ENCODE data around the gene SLC30A9. TPM values are rescaled to one million over a fixed set of nuclear protein-coding genes. Genes with fewer than 3 reads are reported as not detected.

Gene SLC30A9
- total RNA-seq, 1 donor from 2014 or later, result 71.5 TPM

- no peak for DNase-seq (ENCODE audit: low read depth, low spot score)
- TF ChIP-seq CTCF (conservative IDR thresholded peaks at IDR 0.05), result peak; percentile 47
- Mint-ChIP-seq H3K27ac (ENCODE audit: unreplicated experiment) (no peak overlapping the region), H3K4me1 (no peaks in the 10 kb centered on the region), H3K4me3 (no peak overlapping the region), H3K36me3 (ENCODE audit: low read depth) (peaks cover 4% of the 10 kb centered on the region), H3K27me3 (ENCODE audit: low read depth) (no peaks in the 10 kb centered on the region), H3K9me3 (no peaks in the 10 kb centered on the region)
Measured at GRCh38 chr4:41957634-41958033, 32.7 kb upstream of the SLC30A9 start.

DNA sequence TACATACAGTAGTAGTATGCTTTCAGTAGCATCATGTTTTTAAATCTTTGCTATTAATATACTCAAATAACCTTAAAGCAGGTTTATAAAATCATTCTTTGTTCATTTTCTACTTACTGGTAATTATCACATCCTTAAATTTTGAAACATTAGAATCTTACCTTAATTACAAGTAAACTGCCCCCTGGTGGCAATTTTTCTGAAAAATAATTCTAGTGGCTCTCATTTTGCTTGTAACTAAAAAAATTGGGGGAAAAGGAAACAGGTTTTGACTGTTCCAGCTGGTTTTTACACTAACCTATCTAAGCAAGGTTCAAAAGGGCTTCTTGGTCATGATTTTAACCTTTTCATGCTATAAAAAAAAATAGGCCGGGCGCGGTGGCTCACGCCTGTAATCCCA lies 27.2 kb upstream of the SLC30A9 start:
- Mint-ChIP-seq H3K27ac (ENCODE audit: unreplicated experiment) (no peak overlapping the region), H3K36me3 (ENCODE audit: low read depth) (peaks cover 8% of the 10 kb centered on the region), H3K4me3 (no peak overlapping the region), H3K4me1 (no peaks in the 10 kb centered on the region), H3K9me3 (peaks cover 2% of the 10 kb centered on the region), H3K27me3 (ENCODE audit: low read depth) (no peaks in the 10 kb centered on the region)
- TF ChIP-seq CTCF (conservative IDR thresholded peaks at IDR 0.05), result peak; percentile 63
- no peak for DNase-seq (ENCODE audit: low read depth, low spot score)

DNA sequence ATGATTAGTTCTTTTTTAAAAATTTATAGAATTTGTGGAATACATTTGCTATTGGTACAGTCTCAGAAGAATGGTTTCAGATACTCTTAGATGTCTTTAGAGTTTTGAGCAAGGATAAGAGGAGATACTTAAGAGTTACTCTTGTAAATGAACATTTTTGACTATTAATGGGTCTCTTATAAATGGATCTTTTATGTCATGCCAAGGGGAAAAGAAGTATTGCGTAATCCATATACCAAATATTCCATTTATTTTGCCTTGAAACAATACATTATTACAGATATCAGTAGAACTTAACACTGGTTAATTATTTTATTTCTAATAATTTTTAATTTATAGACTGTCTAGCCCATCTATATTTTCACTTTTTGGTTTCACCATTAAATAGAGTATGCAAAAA lies 25.9 kb upstream of the SLC30A9 start:
- TF ChIP-seq CTCF (conservative IDR thresholded peaks at IDR 0.05), result no peak
- peaks cover 4% of the 10 kb centered on the region for H3K9me3 Mint-ChIP-seq
- no peaks in the 10 kb centered on the region for H3K4me1 Mint-ChIP-seq
- no peak overlapping the region for H3K4me3 Mint-ChIP-seq
- peaks cover 10% of the 10 kb centered on the region for H3K36me3 Mint-ChIP-seq (ENCODE audit: low read depth)
- no peaks in the 10 kb centered on the region for H3K27me3 Mint-ChIP-seq (ENCODE audit: low read depth)
- no peak for DNase-seq (ENCODE audit: low read depth, low spot score)
- H3K27ac Mint-ChIP-seq (ENCODE audit: unreplicated experiment), result no peak overlapping the region

DNA sequence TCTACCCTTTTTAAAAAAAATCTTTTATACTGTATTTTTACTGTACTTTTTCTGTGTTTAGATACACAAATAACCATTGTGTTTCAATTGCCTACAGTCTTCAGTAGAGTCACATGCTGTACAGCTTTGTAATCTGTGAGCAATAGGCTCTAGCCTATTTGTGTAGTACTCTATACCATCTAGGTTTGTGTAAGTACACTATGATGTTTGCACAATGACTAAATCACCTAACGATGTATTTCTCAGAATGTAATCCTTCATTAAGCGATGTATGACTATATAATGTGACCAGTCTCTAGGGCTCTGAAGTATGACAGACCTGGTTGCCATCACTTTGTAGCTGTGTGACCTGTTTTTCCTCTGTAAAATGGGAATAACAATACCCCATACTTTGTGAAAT lies 22.9 kb upstream of the SLC30A9 start:
- peaks cover 11% of the 10 kb centered on the region for H3K9me3 Mint-ChIP-seq
- no peak overlapping the region for H3K27ac Mint-ChIP-seq (ENCODE audit: unreplicated experiment)
- no peak for DNase-seq (ENCODE audit: low read depth, low spot score)
- no peaks in the 10 kb centered on the region for H3K27me3 Mint-ChIP-seq (ENCODE audit: low read depth)
- H3K36me3 Mint-ChIP-seq (ENCODE audit: low read depth), result peaks cover 10% of the 10 kb centered on the region
- no peak for TF ChIP-seq CTCF (conservative IDR thresholded peaks at IDR 0.05)
- H3K4me1 Mint-ChIP-seq, result no peaks in the 10 kb centered on the region
- no peak overlapping the region for H3K4me3 Mint-ChIP-seq

- H3K4me3 Mint-ChIP-seq, result no peak overlapping the region
- H3K9me3 Mint-ChIP-seq, result peaks cover 11% of the 10 kb centered on the region
Measured at GRCh38 chr4:41969671-41970070, 20.7 kb upstream of the SLC30A9 start.

More at GRCh38 chr4:41969671-41970070, 20.7 kb upstream of the SLC30A9 start:
- DNase-seq (ENCODE audit: low read depth, low spot score), result no peak
- H3K27ac Mint-ChIP-seq (ENCODE audit: unreplicated experiment), result no peak overlapping the region
- H3K4me1 Mint-ChIP-seq, result no peaks in the 10 kb centered on the region
- peaks cover 10% of the 10 kb centered on the region for H3K36me3 Mint-ChIP-seq (ENCODE audit: low read depth)
- no peak for TF ChIP-seq CTCF (conservative IDR thresholded peaks at IDR 0.05)
- no peaks in the 10 kb centered on the region for H3K27me3 Mint-ChIP-seq (ENCODE audit: low read depth)
